ENCODE measurements around the gene RAMP3.

Gene RAMP3

GRCh38 chr7:45125193-45125904, 32.2 kb upstream of the RAMP3 start:
- H3K4me3 ChIP-seq (ENCODE audit: low read depth, low read length) = no peak overlapping the region
- TF ChIP-seq CTCF (IDR thresholded peaks at IDR 0.05; ENCODE audit: low read depth, low read length) = no peak

DNA sequence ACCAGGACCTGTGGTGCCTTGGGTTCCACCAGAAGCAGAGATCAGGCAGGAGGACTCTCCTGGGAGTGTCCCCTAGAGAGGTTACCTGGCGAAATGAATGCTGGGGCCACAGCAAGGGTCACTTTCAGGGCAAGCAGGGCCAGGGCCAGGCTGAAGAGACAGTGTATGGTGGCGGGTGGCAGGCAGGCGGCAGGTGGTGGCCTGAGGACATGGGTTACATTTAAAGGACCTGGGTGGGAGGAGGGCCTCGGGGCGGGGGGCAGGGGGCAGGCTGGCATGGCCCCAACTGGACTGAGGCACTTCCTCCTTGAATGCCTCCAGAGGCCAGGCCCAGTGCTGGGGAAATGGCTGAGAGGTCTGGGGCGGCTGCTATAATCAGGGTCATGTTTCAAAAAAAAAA, 31.4 kb upstream of the RAMP3 start:
- H3K4me3 ChIP-seq (ENCODE audit: low read depth, low read length) = no peak overlapping the region
- TF ChIP-seq CTCF (IDR thresholded peaks at IDR 0.05; ENCODE audit: low read depth, low read length) = no peak

- no peak for TF ChIP-seq CTCF (IDR thresholded peaks at IDR 0.05; ENCODE audit: low read depth, low read length)
- no peak overlapping the region for H3K4me3 ChIP-seq (ENCODE audit: low read depth, low read length)
Measured at GRCh38 chr7:45126920-45127319, 30.7 kb upstream of the RAMP3 start.

DNA sequence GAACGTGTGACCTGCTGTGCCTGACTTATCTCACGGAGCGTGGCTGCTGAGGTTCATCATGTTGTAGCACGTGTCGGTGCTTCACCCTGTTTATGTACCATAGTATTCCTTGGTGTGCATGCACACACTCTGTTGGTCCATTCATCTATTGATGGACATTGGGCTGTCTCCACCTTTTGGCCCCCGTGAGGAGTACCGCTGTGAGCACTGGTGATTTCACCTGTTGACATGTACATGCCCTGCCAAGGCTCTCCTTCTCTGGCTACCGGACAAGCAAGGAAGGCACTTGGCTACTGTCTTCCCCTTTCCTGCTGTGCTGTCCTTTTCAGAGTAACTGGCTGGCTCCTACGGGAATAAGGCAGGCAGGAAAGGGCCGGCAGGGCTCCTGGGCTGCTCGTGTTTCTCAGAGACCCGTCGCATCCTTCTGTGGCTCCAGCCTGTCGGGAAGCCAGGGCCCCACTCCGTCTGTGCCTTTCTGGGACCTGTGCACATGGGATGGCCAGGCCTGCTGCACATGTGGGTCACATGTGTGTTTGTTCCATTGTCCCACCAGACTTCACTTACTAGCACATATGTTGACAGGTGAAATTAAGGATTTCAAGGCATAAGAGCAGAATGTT, 28.3 kb upstream of the RAMP3 start:
- no peak for TF ChIP-seq CTCF (IDR thresholded peaks at IDR 0.05; ENCODE audit: low read depth, low read length)
- no peak overlapping the region for H3K4me3 ChIP-seq (ENCODE audit: low read depth, low read length)

- no peak for TF ChIP-seq CTCF (IDR thresholded peaks at IDR 0.05; ENCODE audit: low read depth, low read length)
- no peak overlapping the region for H3K4me3 ChIP-seq (ENCODE audit: low read depth, low read length)
Measured at GRCh38 chr7:45129906-45130305, 27.7 kb upstream of the RAMP3 start.

- TF ChIP-seq CTCF (IDR thresholded peaks at IDR 0.05; ENCODE audit: low read depth, low read length) = no peak
- no peak overlapping the region for H3K4me3 ChIP-seq (ENCODE audit: low read depth, low read length)
Measured at GRCh38 chr7:45130910-45131309, 26.7 kb upstream of the RAMP3 start.

DNA sequence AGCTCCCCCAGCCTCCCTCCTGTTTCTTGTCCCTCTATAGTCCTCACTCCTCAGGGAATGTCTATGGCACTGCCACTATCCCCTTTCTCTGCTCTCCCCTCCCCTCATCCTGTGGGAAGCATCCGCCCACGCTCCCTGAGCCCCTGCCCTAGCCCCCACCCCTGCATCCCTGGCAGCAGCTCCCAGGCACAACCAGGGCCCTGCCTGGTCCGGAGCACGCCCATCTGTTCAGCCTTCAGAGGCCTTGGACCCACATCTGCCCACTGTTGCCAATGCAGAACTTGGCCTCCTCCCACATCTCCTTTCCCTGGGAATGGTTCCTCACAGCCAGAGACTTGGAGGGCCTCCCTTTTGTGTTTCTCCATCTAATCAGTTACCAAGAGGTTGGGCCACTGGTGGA, 25.7 kb upstream of the RAMP3 start:
- no peak for TF ChIP-seq CTCF (IDR thresholded peaks at IDR 0.05; ENCODE audit: low read depth, low read length)
- no peak overlapping the region for H3K4me3 ChIP-seq (ENCODE audit: low read depth, low read length)
